ENCODE measurements around the gene STAT4. TPM values are rescaled to one million over a fixed set of nuclear protein-coding genes. Genes with fewer than 3 reads are reported as not detected.

Gene STAT4
- total RNA-seq, 1 experiment from 2014 or later: not detected

DNA sequence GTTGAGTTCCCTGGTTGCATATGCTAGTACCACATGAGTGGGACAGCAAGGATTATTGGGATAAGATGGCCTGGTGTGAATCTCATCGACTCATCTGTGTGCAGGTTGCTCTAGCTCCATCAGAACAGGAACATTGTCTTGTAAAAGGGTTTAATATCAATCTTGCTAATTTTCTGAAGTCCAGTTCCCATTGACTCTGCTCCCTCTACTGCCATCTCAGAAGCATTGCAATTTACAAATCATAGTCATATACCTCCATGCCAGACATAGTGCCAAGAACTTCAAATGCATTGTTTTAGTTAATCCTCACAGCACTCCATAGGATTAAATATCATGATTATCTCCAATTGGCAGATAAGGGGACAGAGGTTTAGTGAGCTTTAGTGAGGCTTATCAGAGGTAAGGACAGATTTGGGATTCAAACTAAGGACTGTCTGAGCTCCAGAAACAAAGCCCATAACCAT lies 4.8 kb upstream of the STAT4 start:
- peak; percentile 51 for DNase-seq (ENCODE audit: low read depth, low spot score)
- in situ Hi-C loops (cut with HindIII; ENCODE audit: low pct_unique_long_range_greater_than_20kb, low sequenced_read_pairs): loop anchor here (25.0 kb wide), 1 partner anchor 382 kb away; no protein-coding TSS in a partner anchor

DNA sequence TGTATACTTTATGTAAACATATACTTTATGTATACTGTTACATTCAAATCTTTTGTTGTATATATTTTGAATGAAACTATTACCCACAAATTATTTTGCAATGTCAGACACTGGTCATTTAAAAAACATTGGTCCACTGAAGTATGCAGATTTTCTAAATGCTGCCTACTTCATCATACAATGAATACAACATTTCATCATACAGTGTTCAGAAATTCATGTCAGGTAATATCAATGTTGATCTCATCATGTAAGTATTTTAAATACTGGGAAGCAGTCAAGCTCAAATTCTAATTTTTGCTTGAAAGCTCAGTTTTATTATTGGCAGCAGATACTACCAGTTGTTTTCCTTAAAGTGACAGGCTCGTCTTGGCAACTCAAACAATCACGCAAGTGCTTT lies 2.9 kb upstream of the STAT4 start:
- in situ Hi-C loops (cut with HindIII; ENCODE audit: low pct_unique_long_range_greater_than_20kb, low sequenced_read_pairs): loop anchor here (25.0 kb wide), 1 partner anchor 384 kb away; no protein-coding TSS in a partner anchor
- no peak for DNase-seq (ENCODE audit: low read depth, low spot score)

DNA sequence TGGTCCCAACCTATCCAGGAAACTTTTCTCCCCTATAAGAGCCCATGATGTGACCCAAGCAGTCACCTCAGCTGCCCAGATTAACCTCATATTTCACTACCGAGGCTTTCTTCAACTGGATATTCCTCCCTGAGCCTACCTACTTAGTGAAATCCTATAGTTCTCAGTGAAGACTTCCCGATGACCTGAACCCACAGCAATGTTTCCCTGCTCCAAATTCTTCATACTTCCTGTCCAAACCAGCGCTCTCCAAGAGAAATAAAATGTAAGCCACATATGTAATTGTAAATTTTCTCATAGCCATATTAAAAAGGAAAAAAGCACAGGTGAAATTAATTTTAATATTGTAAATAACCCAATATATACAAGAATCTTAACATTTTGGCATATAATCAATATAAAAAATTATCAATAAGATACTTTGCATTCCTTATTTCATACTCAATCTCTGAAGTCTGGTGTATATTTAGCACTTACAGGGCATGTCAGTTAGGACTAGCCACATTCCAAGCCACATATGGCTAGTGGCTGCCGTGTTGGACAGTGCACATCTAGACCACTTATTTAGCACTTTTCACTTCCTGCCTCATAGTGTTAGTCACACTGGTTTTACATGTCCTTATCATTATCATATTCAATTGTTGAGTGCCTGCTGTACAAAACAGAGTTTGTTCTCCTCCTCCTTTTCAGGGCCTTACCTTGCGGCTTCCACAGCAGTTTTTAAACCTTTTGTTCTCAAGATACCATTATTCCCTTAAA lies 1.9 kb upstream of the STAT4 start:
- no peak for DNase-seq (ENCODE audit: low read depth, low spot score)
- in situ Hi-C loops (cut with HindIII; ENCODE audit: low pct_unique_long_range_greater_than_20kb, low sequenced_read_pairs): loop anchor here (25.0 kb wide), 1 partner anchor 385 kb away; no protein-coding TSS in a partner anchor

DNA sequence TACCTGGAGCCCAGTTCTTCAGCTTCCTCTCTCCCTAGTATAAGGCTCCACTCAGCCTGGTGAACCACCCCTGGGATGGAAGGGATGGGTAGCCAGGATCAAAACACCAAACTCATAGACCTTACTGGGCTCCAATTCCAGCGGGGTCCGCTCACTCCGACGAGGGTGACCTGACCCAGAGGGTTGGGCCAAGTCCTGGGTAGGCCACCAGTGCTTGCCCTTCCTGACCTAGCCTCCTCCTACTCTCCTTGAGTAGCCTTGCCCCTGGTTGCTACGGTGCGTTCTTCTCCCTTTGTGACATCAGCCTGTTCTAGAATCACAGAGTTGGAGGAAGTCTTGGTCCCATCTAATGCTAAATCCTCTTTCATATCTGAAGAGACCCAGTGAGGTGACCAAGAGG lies 537 bp upstream of the STAT4 start:
- no peak for DNase-seq (ENCODE audit: low read depth, low spot score)
- in situ Hi-C loops (cut with HindIII; ENCODE audit: low pct_unique_long_range_greater_than_20kb, low sequenced_read_pairs): loop anchor here (25.0 kb wide), 1 partner anchor 386 kb away; no protein-coding TSS in a partner anchor

DNA sequence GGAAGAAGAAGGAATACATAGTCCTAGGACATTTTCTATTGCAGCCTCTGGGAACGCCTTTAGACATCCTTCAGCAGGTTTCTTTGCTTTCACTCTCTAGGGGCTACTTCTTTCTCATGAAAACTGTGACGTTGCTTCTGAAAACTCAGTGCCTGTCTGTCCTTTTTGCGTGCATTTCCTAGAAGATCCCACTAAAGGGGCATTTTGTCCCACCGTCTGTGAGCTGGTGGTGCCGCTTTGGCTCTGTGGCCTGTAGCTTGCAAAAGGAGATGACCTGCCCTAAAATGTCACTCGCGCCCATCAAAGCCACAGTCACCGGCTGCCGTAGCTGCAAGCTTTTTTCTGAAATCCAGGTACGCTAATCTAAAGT lies 579 bp downstream of the STAT4 start:
- DNase-seq (ENCODE audit: low read depth, low spot score): no peak
- in situ Hi-C loops (cut with HindIII; ENCODE audit: low pct_unique_long_range_greater_than_20kb, low sequenced_read_pairs): loop anchor here (25.0 kb wide), 1 partner anchor 387 kb away; no protein-coding TSS in a partner anchor

DNA sequence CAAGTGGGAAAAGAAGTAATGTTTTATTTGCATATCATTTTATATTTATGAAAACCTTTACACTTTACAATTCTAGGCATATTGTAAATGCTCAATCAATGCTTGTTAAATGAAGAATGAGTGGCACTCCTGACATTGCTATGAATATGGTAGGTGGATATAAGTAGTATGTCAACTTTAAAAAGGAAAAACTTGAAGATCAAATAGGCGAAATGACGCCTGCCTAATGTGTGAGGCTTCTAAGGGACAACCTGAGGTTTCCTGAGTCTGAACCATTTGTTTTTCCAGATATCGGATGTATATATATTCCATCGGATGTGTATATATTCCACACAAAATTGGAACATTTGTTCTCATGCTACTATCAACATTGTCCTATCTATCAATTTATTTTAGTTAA lies 1.4 kb downstream of the STAT4 start:
- in situ Hi-C loops (cut with HindIII; ENCODE audit: low pct_unique_long_range_greater_than_20kb, low sequenced_read_pairs): no loop called here
- DNase-seq (ENCODE audit: low read depth, low spot score): no peak

DNA sequence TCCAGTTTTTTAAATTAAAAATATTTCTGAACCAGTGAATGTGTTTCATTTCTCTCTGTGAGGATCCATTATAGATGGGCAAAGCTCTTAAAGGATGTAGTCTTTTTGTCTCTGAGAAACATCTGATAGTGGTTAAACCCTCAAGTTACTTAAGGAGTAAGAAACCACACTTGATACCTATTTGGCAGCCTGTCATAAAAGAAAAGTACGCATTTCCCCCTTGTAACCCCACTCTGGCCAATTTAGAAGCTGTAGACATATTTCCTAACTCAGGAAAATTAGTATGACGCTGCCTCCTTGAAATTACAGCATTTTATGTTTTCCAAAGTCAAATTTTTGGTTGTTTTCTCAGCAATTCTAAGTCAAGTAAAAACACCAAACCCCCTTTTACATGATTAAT lies 2.0 kb downstream of the STAT4 start:
- in situ Hi-C loops (cut with HindIII; ENCODE audit: low pct_unique_long_range_greater_than_20kb, low sequenced_read_pairs): no loop called here
- DNase-seq (ENCODE audit: low read depth, low spot score): no peak

DNA sequence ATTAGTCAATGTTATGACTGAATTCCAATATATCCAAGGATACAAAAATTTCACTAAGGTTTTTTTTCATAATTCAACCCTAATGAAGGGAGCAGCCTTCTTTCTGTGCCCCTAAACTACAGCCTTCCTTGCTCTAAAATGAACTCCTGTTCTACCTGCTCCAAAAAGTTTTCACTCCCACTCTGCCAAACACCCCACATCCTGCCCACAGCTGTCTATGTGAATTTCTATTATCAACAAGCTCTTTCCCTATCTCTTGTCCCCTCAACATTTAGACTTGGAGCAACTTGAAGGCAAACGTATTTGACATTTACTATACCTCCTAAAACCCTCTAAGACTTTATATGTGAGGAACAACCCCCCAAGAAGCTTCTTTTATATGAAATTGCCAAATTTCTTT lies 2.5 kb downstream of the STAT4 start:
- in situ Hi-C loops (cut with HindIII; ENCODE audit: low pct_unique_long_range_greater_than_20kb, low sequenced_read_pairs): no loop called here
- no peak for DNase-seq (ENCODE audit: low read depth, low spot score)

DNA sequence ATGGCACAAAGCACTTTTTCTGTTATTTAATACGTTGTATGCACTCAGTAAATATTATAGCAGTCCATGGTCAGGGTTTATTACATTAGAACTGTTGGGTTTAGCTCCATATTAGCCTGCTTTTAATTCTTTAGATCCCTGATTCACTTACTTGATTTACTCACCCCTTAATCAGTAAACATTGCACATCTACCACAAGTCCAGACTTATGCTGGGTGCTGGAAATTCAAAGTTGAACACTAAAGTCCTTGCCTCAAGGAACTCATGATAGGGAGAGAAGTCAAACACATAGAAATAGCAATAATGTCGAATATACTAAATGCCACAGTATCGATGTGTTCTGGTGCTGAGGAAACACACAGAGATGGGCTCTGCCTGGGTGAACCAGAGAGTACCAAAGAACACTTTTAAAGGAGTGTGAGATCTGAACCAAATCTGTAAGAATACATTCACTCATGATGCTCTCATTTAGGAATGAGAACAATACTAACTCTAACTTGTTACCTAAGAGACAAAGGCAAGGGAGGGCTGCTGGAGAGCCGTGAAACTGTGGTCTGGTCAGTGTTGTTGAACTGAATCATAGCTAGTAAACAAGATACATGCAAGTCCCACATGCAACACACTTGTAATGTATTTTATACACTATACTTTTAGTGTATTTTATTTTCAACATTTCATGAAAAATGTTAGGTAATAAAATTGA lies 4.9 kb downstream of the STAT4 start:
- DNase-seq (ENCODE audit: low read depth, low spot score): no peak
- in situ Hi-C loops (cut with HindIII; ENCODE audit: low pct_unique_long_range_greater_than_20kb, low sequenced_read_pairs): no loop called here

DNA sequence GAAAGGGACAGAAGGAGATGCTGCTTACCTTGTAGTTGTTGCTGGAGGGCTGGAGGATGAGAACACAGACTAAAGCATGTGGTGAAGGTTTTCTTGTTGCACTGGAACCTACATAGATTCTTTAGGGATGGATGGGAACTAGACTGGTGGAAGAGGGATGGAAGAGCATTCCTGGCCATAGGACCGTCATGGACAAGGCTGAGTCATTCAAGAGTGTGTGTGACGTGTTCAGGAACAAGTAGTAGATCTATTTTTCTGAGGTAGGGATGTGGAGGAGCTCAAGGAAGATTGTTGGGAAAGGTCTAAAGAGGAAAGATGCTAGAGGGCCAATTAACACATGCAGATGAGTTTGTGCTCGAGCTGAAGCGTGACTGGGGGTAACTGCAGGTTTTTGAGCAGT lies 6.6 kb downstream of the STAT4 start:
- in situ Hi-C loops (cut with HindIII; ENCODE audit: low pct_unique_long_range_greater_than_20kb, low sequenced_read_pairs): no loop called here
- DNase-seq (ENCODE audit: low read depth, low spot score): no peak

DNA sequence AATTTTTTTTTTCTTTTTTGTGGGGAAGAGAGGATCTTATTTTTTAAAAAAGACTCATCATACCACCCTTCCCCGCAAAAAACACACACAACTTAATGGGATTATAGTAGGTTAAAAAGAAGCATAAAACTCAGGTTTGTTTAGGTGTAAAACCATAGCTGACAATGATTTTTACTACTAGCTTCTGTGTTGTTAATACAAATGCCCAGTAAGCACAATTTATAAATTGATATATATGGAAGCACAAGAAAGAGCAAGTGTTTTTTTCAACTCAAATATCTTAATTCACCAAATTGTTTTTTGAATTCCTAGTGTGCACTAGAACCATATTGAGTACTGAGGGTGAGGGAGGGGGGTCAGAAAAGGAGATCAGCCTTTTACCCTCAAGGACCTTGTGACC lies 7.0 kb downstream of the STAT4 start:
- no peak for DNase-seq (ENCODE audit: low read depth, low spot score)
- in situ Hi-C loops (cut with HindIII; ENCODE audit: low pct_unique_long_range_greater_than_20kb, low sequenced_read_pairs): no loop called here

DNA sequence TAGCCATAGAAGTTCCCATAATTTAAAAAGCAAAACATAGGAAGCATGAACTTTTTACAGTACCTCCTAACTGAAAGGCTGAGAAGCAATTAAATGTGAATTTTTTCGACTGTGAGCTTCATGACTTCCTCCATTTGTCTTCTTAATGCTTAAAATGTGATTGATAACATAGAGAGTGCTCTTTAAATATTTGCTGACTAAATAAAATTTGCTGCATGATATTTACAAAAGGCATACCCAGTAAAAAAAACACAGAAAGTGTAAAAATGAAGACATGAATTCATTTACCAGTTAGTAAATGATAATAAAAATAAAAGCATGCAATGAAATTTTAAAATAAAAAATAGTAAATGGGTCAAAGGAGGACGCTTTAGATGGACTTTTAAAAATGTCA lies 21.9 kb downstream of the STAT4 start:
- in situ Hi-C loops (cut with HindIII; ENCODE audit: low pct_unique_long_range_greater_than_20kb, low sequenced_read_pairs): no loop called here
- DNase-seq (ENCODE audit: low read depth, low spot score): no peak

DNA sequence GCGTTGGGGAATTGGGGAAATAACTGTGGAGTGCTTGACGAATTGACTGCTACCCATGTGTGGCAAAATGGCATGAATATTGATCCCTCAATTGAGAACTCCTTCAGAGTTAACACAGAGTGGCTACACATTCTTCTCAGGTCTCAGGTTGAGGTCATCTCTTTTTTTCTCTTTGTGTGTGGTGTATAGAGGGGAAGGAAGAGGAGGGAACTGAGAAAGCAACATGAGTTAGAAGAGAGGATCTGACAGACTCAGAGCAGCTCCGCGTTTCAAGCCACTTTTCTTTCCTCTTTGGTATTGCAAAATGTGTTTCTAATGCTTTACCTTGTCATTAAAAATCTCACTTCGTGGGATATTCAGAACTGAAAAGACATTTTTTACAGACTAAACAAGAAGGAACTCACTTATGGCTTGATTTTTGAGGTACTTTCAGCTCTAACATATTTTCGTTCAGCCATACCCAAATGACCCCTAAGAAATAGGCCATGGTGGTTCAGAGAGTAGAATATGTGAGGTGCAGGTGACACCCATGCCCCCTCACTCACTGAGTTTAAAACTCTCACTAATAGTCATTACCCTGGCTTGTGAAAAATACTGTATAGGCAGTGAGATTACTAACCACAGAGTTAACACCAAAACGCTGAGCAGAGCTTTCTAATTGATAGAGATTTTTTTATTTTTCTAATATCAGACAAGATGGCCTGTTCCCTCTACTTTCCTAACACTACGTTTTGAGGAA lies 22.5 kb downstream of the STAT4 start:
- in situ Hi-C loops (cut with HindIII; ENCODE audit: low pct_unique_long_range_greater_than_20kb, low sequenced_read_pairs): no loop called here
- DNase-seq (ENCODE audit: low read depth, low spot score): no peak

DNA sequence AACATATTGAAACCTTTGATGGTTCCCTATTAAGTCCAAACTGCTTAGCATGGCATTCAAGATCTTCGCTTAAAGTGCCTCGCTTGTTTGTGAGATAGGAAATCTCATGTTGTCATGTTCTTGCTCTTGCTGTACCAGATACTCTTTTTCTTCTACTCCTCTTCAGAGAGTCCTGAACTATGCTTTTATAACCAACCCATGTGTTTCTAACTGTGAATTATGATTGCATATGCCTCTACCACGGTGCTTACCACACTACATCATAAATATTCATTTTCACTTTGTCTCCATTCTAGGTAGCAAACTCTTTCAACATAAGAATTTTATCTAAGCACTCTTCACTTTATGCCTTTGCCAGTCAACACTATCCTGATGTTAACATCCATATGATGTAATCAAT lies 23.6 kb downstream of the STAT4 start:
- in situ Hi-C loops (cut with HindIII; ENCODE audit: low pct_unique_long_range_greater_than_20kb, low sequenced_read_pairs): no loop called here

DNA sequence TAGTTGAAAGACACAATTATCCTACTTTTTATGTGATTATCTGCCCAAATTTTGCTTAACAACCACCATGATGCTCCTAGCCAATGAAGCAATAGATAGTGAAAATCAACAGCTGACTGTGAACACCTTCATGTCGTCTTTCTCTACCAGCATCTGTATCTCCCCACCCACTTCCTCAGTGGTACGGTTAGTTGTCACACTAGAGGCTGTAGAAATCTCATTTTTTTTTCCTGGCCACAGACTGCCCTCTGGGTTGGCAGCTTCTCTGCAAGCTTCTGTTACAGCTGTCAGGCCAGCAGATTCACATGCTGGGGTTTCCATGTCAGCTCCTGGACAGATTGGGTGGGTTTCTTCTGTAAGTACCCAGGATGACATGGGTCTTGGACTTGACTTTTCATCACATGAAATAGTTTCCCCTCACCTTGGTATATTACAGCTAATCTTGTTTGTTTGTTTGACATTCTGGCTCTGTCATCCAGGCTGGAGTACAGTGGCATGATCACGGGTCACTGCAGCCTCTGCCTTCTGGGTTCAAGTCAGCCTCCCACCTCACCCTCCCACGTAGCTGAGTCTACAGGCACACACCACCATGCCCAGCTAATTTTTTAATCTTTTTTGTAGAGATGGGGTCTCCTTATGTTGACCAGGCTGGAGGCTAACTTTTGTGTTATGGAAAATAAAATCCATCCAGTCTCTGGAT lies 24.3 kb downstream of the STAT4 start:
- in situ Hi-C loops (cut with HindIII; ENCODE audit: low pct_unique_long_range_greater_than_20kb, low sequenced_read_pairs): no loop called here
- DNase-seq (ENCODE audit: low read depth, low spot score): no peak

More for the DNA sequence above, 23.6 kb downstream of the STAT4 start:
- no peak for DNase-seq (ENCODE audit: low read depth, low spot score)

DNA sequence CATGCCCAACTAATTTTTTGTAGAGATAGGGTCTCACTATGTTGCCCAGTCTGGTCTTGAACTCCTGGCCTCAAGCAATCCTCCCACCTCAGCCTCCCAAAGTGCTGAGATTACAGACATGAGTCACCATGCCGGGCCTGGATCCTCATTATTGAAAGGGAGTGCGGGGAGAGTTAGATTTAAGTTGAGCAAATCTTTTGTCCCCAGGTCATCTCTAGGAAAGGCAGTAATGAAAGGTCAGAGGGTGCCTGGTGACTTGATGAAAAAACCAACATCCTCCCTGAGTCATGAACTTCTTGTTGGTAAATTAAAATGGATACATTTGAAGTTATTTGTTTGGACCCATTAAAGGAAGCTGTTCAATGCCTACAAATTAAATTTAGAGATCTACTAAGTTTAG lies 25.1 kb downstream of the STAT4 start:
- no peak for DNase-seq (ENCODE audit: low read depth, low spot score)
- in situ Hi-C loops (cut with HindIII; ENCODE audit: low pct_unique_long_range_greater_than_20kb, low sequenced_read_pairs): no loop called here

DNA sequence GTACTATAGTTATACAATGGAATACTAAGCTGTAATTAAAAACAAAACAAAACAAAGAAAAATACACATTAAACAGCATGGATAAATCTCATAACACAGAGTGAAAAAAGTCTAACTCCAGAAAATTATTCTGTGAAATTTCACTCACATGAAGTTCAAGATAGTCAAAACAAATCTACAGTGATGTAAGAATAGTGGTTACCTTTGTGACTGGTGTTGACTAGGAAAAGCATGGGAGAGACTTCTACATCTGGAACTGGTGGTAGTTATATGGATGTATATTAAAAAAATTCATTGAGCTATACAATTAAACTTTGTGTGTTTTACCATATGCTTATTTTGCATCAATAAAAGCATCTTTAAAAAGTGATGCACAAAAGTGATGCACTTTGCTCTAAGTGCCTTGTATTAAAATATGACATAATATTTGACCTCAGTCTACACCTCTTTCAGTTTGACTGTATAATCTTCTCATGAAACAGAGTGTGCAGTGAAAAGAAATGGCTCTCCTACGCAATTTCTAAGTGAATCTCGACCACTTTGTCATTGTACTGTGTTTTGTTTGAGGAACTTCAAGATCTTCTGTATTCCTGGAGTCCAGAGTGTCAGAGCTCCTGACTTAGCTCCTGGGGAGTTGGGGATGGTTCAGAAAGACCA lies 28.0 kb downstream of the STAT4 start:
- no peak for DNase-seq (ENCODE audit: low read depth, low spot score)
- in situ Hi-C loops (cut with HindIII; ENCODE audit: low pct_unique_long_range_greater_than_20kb, low sequenced_read_pairs): no loop called here
